AG04449 (cell line): ENCODE measurements around the gene CEMIP.

Source experiments
- CTCF ChIA-PET: fragments of 350-600 bp; formaldehyde crosslinking; extraction: SDS; loops from one replicate; lab custom pipeline; 2021; ENCODE audit warnings: antibody characterized with exemption; lab: Yijun Ruan, JAX
- POLR2A ChIA-PET: fragments of 400-600, 350-600 bp; formaldehyde crosslinking; extraction: SDS; loops from one replicate; lab custom pipeline; 2020; ENCODE audit warnings: antibody characterized with exemption, inconsistent platforms; lab: Yijun Ruan, JAX
- DNase-seq: peaks from one replicate; pipeline ENCODE4 v3.0.0-alpha.2; 2010; ENCODE audit warnings: low read depth, low spot score
- H3K4me3 ChIP-seq: 2 replicates; pipeline ENCODE4 v1.5.1; 2011; ENCODE audit warnings: low read depth, mild to moderate bottlenecking, control low read depth, low read length
- CTCF ChIP-seq: IDR thresholded peaks from one replicate; pipeline ENCODE4 v1.5.1; 2011; ENCODE audit warnings: mild to moderate bottlenecking, moderate library complexity, low read length, control low read depth, inconsistent platforms; ENCODE audit not compliant: insufficient read depth; ENCODE audit errors: missing control alignments

Gene CEMIP

DNA sequence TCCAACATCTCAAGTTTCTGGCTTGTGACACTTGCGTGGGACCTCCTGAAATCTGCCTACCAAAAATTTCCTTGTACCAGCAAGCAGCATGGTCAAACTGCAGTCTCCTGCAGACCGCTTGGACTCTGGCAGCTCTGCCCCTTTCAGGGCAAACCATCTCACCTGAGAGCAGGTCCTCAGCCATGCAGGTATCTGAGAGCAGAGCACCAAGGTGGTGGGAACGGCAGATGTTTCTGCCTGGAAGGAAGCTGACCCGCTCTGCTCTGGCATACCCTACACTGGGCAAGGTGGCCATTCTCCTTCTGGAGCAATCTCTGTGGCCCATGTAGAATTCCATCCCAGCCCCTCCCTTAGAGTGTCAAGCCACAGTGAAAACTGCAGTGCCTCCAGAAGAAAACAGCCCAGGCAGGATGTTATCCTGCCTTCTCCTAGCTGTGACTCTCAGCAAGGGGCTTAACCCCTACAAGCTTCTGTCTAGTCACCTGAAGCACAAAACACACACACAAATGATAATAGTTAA is 188.9 kb downstream of the CEMIP start:
- no peak for DNase-seq
- ChIA-PET CTCF (interaction anchor here (0.6 to 7.0 kb wide), 15 partner anchors 9 to 549 kb away, joined by 3 to 121 read pairs (median 29); partner anchors contain the start of gene CEMIP), POLR2A (interaction anchor here (1.7 kb wide), 1 partner anchor 189 kb away, joined by 7 read pairs; the partner anchor contains the start of gene CEMIP)
- TF ChIP-seq CTCF: no peak
- no peak overlapping the region for H3K4me3 ChIP-seq

- ChIA-PET POLR2A (interaction anchor here (0.8 kb wide), 1 partner anchor 9 kb away, joined by 4 read pairs; no protein-coding TSS in a partner anchor), CTCF (interaction anchor here (0.7 to 7.0 kb wide), 41 partner anchors 7 to 652 kb away, joined by 3 to 121 read pairs (median 5); partner anchors contain the start of gene CEMIP)
- no peak for TF ChIP-seq CTCF
- no peak for DNase-seq
- no peak overlapping the region for H3K4me3 ChIP-seq
Observed at GRCh38 chr15:80969316-80969715, 190.1 kb downstream of the CEMIP start.

- POLR2A ChIA-PET: interaction anchor here (0.8 kb wide), 1 partner anchor 10 kb away, joined by 4 read pairs; no protein-coding TSS in a partner anchor
- H3K4me3 ChIP-seq: no peak overlapping the region
- CTCF ChIA-PET: interaction anchor here (0.7 to 7.0 kb wide), 47 partner anchors 8 to 653 kb away, joined by 3 to 121 read pairs (median 5); partner anchors contain the start of gene CEMIP
- peak; percentile 63 for TF ChIP-seq CTCF
- DNase-seq: no peak
Observed at GRCh38 chr15:80970018-80970657, 191.0 kb downstream of the CEMIP start.

GRCh38 chr15:80970658-80971057 is 191.5 kb downstream of the CEMIP start:
- POLR2A ChIA-PET: no interaction called here
- CTCF ChIA-PET: interaction anchor here (0.7 to 7.0 kb wide), 35 partner anchors 9 to 653 kb away, joined by 3 to 121 read pairs (median 5); partner anchors contain the start of gene CEMIP
- no peak for TF ChIP-seq CTCF
- no peak overlapping the region for H3K4me3 ChIP-seq
- DNase-seq: no peak

GRCh38 chr15:80971143-80971542 is 192.0 kb downstream of the CEMIP start:
- no peak for TF ChIP-seq CTCF
- ChIA-PET POLR2A (no interaction called here), CTCF (interaction anchor here (1.0 to 7.0 kb wide), 16 partner anchors 9 to 552 kb away, joined by 3 to 121 read pairs (median 24); partner anchors contain the start of gene CEMIP)
- no peak overlapping the region for H3K4me3 ChIP-seq
- DNase-seq: no peak

DNA sequence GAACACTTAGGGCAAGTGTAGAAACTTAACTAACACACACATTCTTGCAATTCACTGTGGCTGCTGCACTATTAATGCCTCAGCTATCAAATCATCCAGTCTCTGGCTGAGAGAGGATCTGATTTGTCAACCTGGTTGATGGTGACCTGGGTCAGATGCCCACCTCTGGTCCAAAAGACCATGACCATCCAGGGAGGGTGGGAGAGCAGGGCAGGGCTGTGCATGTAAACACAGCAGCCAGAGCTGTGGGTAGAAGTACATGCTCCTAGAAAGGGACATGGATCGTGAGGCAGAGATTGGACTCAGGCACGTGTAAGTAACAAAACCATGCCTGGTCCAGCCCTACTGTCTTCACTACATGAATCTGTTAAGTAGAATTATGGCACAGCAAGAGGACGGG is 193.1 kb downstream of the CEMIP start:
- H3K4me3 ChIP-seq: no peak overlapping the region
- no peak for DNase-seq
- ChIA-PET POLR2A (no interaction called here), CTCF (interaction anchor here (1.2 to 7.0 kb wide), 8 partner anchors 8 to 553 kb away, joined by 3 to 121 read pairs (median 51); partner anchors contain the start of gene CEMIP)
- TF ChIP-seq CTCF: no peak
